NT2/D1 (cell line): ENCODE results near the gene SH3BGR.

Source experiments
- SUZ12 ChIP-seq: IDR thresholded peaks from 2 replicates; pipeline ENCODE4 v1.6.1; 2011; ENCODE audit not compliant: insufficient read length, insufficient read depth; ENCODE audit errors: extremely low read depth
- YY1 ChIP-seq: IDR thresholded peaks from 2 replicates; pipeline ENCODE4 v1.6.1; 2011; ENCODE audit not compliant: insufficient read length, insufficient read depth
- ZNF274 ChIP-seq: IDR thresholded peaks from 2 replicates; pipeline ENCODE4 v1.6.1; 2011; ENCODE audit warnings: mild to moderate bottlenecking, low read depth, low read length

DNA sequence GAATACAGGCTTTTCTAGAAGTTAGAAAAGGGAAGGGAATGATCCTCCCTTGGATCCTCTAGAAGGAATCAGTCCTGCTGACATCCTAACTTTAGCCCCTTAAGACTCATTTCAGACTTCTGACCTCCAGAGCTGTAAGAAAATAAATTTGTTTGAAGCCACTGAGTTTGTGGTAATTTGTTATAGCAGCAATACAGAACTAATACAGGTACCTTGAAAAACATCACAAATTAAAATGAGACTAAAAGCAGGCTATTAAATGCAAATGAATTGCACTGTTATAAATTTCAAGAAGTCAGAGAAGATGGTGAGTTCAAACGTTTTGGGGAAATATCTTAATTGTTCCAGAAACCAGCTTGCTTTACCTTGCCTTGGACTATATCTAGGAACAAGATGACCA lies 12.5 kb upstream of the SH3BGR start:
- TF ChIP-seq SUZ12: no peak
- TF ChIP-seq YY1: no peak
- TF ChIP-seq ZNF274: no peak
